ENCODE results near the gene SHROOM1. TPM values are rescaled to one million over a fixed set of nuclear protein-coding genes. Genes with fewer than 3 reads are reported as not detected.

SHROOM1 gene
- polyA plus RNA-seq, 1 donor from 2014 or later = 1.8 TPM

GRCh38 chr5:132872788-132873118 lies 42.3 kb upstream of the SHROOM1 start:
- Histone ChIP-seq H3K4me3 (ENCODE audit: low read length) (no peak overlapping the region), H3K9me2 (ENCODE audit: insufficient read depth, low read length) (no peaks in the 10 kb centered on the region), H3K36me3 (ENCODE audit: insufficient read depth, low read length) (peaks cover 13% of the 10 kb centered on the region), H3F3A (ENCODE audit: insufficient read depth, low read length, poor library complexity, severe bottlenecking) (no peaks in the 10 kb centered on the region), H3K4me2 (ENCODE audit: low read length) (no peak overlapping the region), H3K9me3 (ENCODE audit: low read length) (no peaks in the 10 kb centered on the region), H3K79me2 (replicated peaks; ENCODE audit: insufficient read depth, low read length) (peaks cover 2% of the 10 kb centered on the region), H3K27me3 (ENCODE audit: insufficient read depth, low read depth, low read length) (no peaks in the 10 kb centered on the region), H2AFZ (ENCODE audit: low read depth, low read length) (no peak overlapping the region), H3K9ac (ENCODE audit: low read length) (no peak overlapping the region), H3K27ac (ENCODE audit: low read length) (no peak overlapping the region), H4K20me1 (ENCODE audit: insufficient read depth) (no peaks in the 10 kb centered on the region)
- TF ChIP-seq TAF1 (IDR thresholded peaks at IDR 0.05; ENCODE audit: low read depth) (no peak), RAD21 (conservative IDR thresholded peaks at IDR 0.05) (no peak), SMC3 (conservative IDR thresholded peaks at IDR 0.05; ENCODE audit: poor library complexity) (no peak)
- TF ChIP-seq, protein P1, sequence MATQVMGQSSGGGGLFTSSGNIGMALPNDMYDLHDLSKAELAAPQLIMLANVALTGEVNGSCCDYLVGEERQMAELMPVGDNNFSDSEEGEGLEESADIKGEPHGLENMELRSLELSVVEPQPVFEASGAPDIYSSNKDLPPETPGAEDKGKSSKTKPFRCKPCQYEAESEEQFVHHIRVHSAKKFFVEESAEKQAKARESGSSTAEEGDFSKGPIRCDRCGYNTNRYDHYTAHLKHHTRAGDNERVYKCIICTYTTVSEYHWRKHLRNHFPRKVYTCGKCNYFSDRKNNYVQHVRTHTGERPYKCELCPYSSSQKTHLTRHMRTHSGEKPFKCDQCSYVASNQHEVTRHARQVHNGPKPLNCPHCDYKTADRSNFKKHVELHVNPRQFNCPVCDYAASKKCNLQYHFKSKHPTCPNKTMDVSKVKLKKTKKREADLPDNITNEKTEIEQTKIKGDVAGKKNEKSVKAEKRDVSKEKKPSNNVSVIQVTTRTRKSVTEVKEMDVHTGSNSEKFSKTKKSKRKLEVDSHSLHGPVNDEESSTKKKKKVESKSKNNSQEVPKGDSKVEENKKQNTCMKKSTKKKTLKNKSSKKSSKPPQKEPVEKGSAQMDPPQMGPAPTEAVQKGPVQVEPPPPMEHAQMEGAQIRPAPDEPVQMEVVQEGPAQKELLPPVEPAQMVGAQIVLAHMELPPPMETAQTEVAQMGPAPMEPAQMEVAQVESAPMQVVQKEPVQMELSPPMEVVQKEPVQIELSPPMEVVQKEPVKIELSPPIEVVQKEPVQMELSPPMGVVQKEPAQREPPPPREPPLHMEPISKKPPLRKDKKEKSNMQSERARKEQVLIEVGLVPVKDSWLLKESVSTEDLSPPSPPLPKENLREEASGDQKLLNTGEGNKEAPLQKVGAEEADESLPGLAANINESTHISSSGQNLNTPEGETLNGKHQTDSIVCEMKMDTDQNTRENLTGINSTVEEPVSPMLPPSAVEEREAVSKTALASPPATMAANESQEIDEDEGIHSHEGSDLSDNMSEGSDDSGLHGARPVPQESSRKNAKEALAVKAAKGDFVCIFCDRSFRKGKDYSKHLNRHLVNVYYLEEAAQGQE (IDR thresholded peaks at IDR 0.05; ENCODE audit: borderline replicate concordance) = no peak

- no peaks in the 10 kb centered on the region for H3K9me2 ChIP-seq (ENCODE audit: insufficient read depth, low read length)
- peaks cover 11% of the 10 kb centered on the region for H3K79me2 ChIP-seq (replicated peaks; ENCODE audit: insufficient read depth, low read length)
- no peak overlapping the region for H3K27ac ChIP-seq (ENCODE audit: low read length)
- no peak overlapping the region for H2AFZ ChIP-seq (ENCODE audit: low read depth, low read length)
- no peaks in the 10 kb centered on the region for H3F3A ChIP-seq (ENCODE audit: insufficient read depth, low read length, poor library complexity, severe bottlenecking)
- no peaks in the 10 kb centered on the region for H3K9me3 ChIP-seq (ENCODE audit: low read length)
- no peak for TF ChIP-seq TAF1 (IDR thresholded peaks at IDR 0.05; ENCODE audit: low read depth)
- TF ChIP-seq SMC3 (conservative IDR thresholded peaks at IDR 0.05; ENCODE audit: poor library complexity) = no peak
- peak; percentile 7 for TF ChIP-seq POLR2AphosphoS5 (IDR thresholded peaks at IDR 0.05)
- TF ChIP-seq, protein P1 (IDR thresholded peaks at IDR 0.05; ENCODE audit: borderline replicate concordance) = no peak
- H4K20me1 ChIP-seq (ENCODE audit: insufficient read depth) = no peaks in the 10 kb centered on the region
- no peak overlapping the region for H3K4me2 ChIP-seq (ENCODE audit: low read length)
- H3K36me3 ChIP-seq (ENCODE audit: insufficient read depth, low read length) = peaks cover 13% of the 10 kb centered on the region
- H3K4me3 ChIP-seq (ENCODE audit: low read length) = no peak overlapping the region
- H3K27me3 ChIP-seq (ENCODE audit: insufficient read depth, low read depth, low read length) = no peaks in the 10 kb centered on the region
- H3K9ac ChIP-seq (ENCODE audit: low read length) = no peak overlapping the region
Measured at GRCh38 chr5:132871459-132872284, 41.2 kb upstream of the SHROOM1 start.

GRCh38 chr5:132870801-132871200 lies 40.4 kb upstream of the SHROOM1 start:
- Histone ChIP-seq H3K9me2 (ENCODE audit: insufficient read depth, low read length) (no peaks in the 10 kb centered on the region), H3K27ac (ENCODE audit: low read length) (no peak overlapping the region), H3K9ac (ENCODE audit: low read length) (no peak overlapping the region), H4K20me1 (ENCODE audit: insufficient read depth) (no peaks in the 10 kb centered on the region), H3K36me3 (ENCODE audit: insufficient read depth, low read length) (peaks cover 13% of the 10 kb centered on the region), H3K9me3 (ENCODE audit: low read length) (no peaks in the 10 kb centered on the region), H3K79me2 (replicated peaks; ENCODE audit: insufficient read depth, low read length) (peaks cover 11% of the 10 kb centered on the region), H3K4me3 (ENCODE audit: low read length) (no peak overlapping the region), H3F3A (ENCODE audit: insufficient read depth, low read length, poor library complexity, severe bottlenecking) (peaks cover 2% of the 10 kb centered on the region), H3K4me2 (ENCODE audit: low read length) (no peak overlapping the region), H2AFZ (ENCODE audit: low read depth, low read length) (no peak overlapping the region), H3K27me3 (ENCODE audit: insufficient read depth, low read depth, low read length) (no peaks in the 10 kb centered on the region)
- TF ChIP-seq, protein P1 (IDR thresholded peaks at IDR 0.05; ENCODE audit: borderline replicate concordance) = no peak
- TF ChIP-seq POLR2AphosphoS5 (IDR thresholded peaks at IDR 0.05) (no peak), TAF1 (IDR thresholded peaks at IDR 0.05; ENCODE audit: low read depth) (no peak), RAD21 (conservative IDR thresholded peaks at IDR 0.05) (no peak), EP300 (conservative IDR thresholded peaks at IDR 0.05; ENCODE audit: poor library complexity, severe bottlenecking) (no peak), SMC3 (conservative IDR thresholded peaks at IDR 0.05; ENCODE audit: poor library complexity) (no peak), CTCF (IDR thresholded peaks at IDR 0.05; ENCODE audit: poor library complexity, severe bottlenecking) (no peak), MXI1 (conservative IDR thresholded peaks at IDR 0.05; ENCODE audit: poor library complexity, severe bottlenecking) (no peak)
